Measurements from ENCODE around the gene TMEM248. TPM values are rescaled to one million over a fixed set of nuclear protein-coding genes. Genes with fewer than 3 reads are reported as not detected.

Gene TMEM248
- total and polyA plus RNA-seq, 10 of the 15 experiments (the other 5 are each of a cell fraction or from before 2014, with no cell fraction given) = 6.3 to 93.5 (median 64.9) TPM

- TF ChIP-seq SMARCA5 (IDR thresholded peaks at IDR 0.05) = no peak
- no peak for TF ChIP-seq FOS (IDR thresholded peaks at IDR 0.05; ENCODE audit: borderline replicate concordance, extremely low read depth, insufficient read length)
- no peak for TF ChIP-seq CEBPZ (IDR thresholded peaks at IDR 0.05; ENCODE audit: low read depth, low read length)
Measured at GRCh38 chr7:66930341-66930740, 9.3 kb downstream of the TMEM248 start (continued).

- CTCF ChIA-PET = no interaction called here
- Histone ChIP-seq H3K4me1 (ENCODE audit: control insufficient read depth, insufficient read depth, low read length) (no peaks in the 10 kb centered on the region), H3K9ac (ENCODE audit: control insufficient read depth, insufficient read depth, low read length) (no peak overlapping the region), H3K27me3 (replicated peaks in 1 of 2; ENCODE audit: control insufficient read depth in 2 of 2, insufficient read depth in 2 of 2, low read length in 1 of 2) (no peaks in the 10 kb centered on the region), H3K36me3 (ENCODE audit: control insufficient read depth in 2 of 2, insufficient read depth in 2 of 2, low read length in 1 of 2) (peaks cover 0 to 3% of the 10 kb centered on the region in 2 experiments; a peak in 3 of 4 replicates), H4K20me1 (ENCODE audit: control insufficient read depth, insufficient read depth) (peaks cover 10% of the 10 kb centered on the region; the same call in 1 of the 2 replicates), H3K79me2 (ENCODE audit: control insufficient read depth, insufficient read depth, low read length) (peaks cover 67% of the 10 kb centered on the region), H3K27ac (ENCODE audit: control insufficient read depth, insufficient read depth) (no peak overlapping the region), H2AFZ (ENCODE audit: control insufficient read depth, low read depth, low read length) (no peak overlapping the region), H3K4me2 (ENCODE audit: control insufficient read depth, insufficient read depth) (no peak overlapping the region), H3K4me3 (no peak overlapping the region), H3K9me3 (replicated peaks; ENCODE audit: control insufficient read depth, insufficient read depth, low read length) (no peaks in the 10 kb centered on the region; the same call in 1 of the 3 replicates)
- POLR2A ChIA-PET = no interaction called here
- ATAC-seq (no peak), FAIRE-seq (no peak), DNase-seq (ENCODE audit: low read depth, low spot score) (no peak)
- RAD21 ChIA-PET (ENCODE audit: unreplicated experiment) = no interaction called here
- BruUV-seq (replicated peaks) = no TSS peak
- WGBS (ENCODE audit: insufficient coverage, insufficient replicate concordance, low lambda C conversion rate, missing lambda C conversion rate) = 67% methylated on average over 4 of the region's 4 CpGs
- intact Hi-C loops (cut with micrococcal nuclease; ENCODE audit: unreplicated experiment) (no loop called here), in situ Hi-C loops (cut with MboI) (no loop called here)
- TF ChIP-seq MTA2 (IDR thresholded peaks at IDR 0.05; ENCODE audit: low read depth) (no peak), GABPA (IDR thresholded peaks at IDR 0.05; ENCODE audit: low read depth) (no peak), LARP7 (IDR thresholded peaks at IDR 0.05) (no peak), RBBP5 (conservative IDR thresholded peaks at IDR 0.05) (no peak), ZNF24 (IDR thresholded peaks at IDR 0.05) (no peak), BCL11A (IDR thresholded peaks at IDR 0.05; ENCODE audit: low read depth, low read length) (no peak), PKNOX1 (IDR thresholded peaks at IDR 0.05) (no peak), NBN (IDR thresholded peaks at IDR 0.05) (no peak), ZNF622 (IDR thresholded peaks at IDR 0.05) (no peak), CREB1 (IDR thresholded peaks at IDR 0.05; ENCODE audit: low read depth) (no peak), CTCF (IDR thresholded peaks at IDR 0.05 in 2 of 3, conservative IDR thresholded peaks at IDR 0.05 in 1 of 3; ENCODE audit: control insufficient read depth in 2 of 3, extremely low read depth in 1 of 3, insufficient read depth in 1 of 3, low read depth in 3 of 3, low read length in 3 of 3) (no peak), POU2F2 (IDR thresholded peaks at IDR 0.05; ENCODE audit: borderline replicate concordance, low read depth, low read length) (no peak)
- SMC1A ChIA-PET (ENCODE audit: uncharacterized antibody, unreplicated experiment) = no interaction called here
Measured at GRCh38 chr7:66933469-66933868, 12.4 kb downstream of the TMEM248 start.

Measured in GM12878 (cell line).